Measurements from ENCODE around the gene XYLT1. TPM values are rescaled to one million over a fixed set of nuclear protein-coding genes. Genes with fewer than 3 reads are reported as not detected.

XYLT1 gene
- total and polyA plus RNA-seq, 2 of the 8 experiments (the other 6 are each of a cell fraction or from before 2014, with no cell fraction given), result 6.6 to 25.4 TPM

- TF ChIP-seq CHD7 (IDR thresholded peaks at IDR 0.05; ENCODE audit: insufficient replicate concordance, low read length), result no peak
- no peak for TF ChIP-seq KDM4A (IDR thresholded peaks at IDR 0.05; ENCODE audit: low read depth, low read length, severe bottlenecking)
- TF ChIP-seq HDAC2 (IDR thresholded peaks at IDR 0.05; ENCODE audit: borderline replicate concordance in 1 of 2, low read depth in 2 of 2, low read length in 2 of 2), result no peak
- no peak for TF ChIP-seq SIN3A (conservative IDR thresholded peaks at IDR 0.05 in 1 of 2, IDR thresholded peaks at IDR 0.05 in 1 of 2; ENCODE audit: low read depth in 1 of 2, low read length in 2 of 2)
- TF ChIP-seq RFX5 (IDR thresholded peaks at IDR 0.05; ENCODE audit: borderline replicate concordance, low read depth, low read length), result no peak
- TF ChIP-seq SRF (IDR thresholded peaks at IDR 0.05; ENCODE audit: low read depth, low read length), result no peak
- TF ChIP-seq TCF12 (IDR thresholded peaks at IDR 0.05; ENCODE audit: low read depth, low read length), result no peak
Observed at GRCh38 chr16:17116595-17117322, 354.0 kb downstream of the XYLT1 start (continued).

All from H1 (cell line).